ENCODE results near the gene DEXI.

DNA sequence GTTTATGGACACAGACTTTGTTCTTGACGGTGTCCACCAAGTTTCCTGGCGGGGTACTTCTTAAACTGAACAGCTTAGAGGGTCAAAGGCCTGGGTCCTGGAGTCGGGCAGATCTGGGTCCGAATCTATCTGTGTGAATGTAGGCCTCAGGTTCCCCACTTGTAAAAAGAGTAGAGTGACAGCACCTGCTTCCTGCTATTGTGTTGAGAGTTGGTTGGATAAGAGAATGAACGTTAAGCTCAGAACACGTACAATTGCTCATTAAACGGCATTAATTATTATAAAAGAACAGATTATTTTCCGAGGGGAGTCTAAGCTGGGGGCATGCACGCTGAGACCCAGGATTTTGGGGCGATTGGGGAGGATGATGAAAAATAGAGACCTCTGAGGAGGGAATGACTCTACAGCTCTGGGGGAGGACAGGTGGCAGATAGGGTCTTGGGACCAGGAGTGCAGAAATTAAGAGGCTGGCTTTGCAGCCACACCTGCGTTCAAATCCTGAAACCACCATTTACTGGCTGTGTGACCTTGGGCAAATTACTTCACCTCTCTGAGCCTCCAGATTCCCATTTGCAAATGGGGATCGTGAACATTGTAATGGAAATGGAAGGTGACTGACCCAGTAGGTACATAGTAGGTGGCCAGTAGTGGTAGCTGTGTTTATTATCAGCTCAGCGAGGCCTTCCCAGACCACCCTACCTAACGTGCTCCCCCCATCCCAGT lies 3.0 kb upstream of the DEXI start:
- TF ChIP-seq, protein P1, sequence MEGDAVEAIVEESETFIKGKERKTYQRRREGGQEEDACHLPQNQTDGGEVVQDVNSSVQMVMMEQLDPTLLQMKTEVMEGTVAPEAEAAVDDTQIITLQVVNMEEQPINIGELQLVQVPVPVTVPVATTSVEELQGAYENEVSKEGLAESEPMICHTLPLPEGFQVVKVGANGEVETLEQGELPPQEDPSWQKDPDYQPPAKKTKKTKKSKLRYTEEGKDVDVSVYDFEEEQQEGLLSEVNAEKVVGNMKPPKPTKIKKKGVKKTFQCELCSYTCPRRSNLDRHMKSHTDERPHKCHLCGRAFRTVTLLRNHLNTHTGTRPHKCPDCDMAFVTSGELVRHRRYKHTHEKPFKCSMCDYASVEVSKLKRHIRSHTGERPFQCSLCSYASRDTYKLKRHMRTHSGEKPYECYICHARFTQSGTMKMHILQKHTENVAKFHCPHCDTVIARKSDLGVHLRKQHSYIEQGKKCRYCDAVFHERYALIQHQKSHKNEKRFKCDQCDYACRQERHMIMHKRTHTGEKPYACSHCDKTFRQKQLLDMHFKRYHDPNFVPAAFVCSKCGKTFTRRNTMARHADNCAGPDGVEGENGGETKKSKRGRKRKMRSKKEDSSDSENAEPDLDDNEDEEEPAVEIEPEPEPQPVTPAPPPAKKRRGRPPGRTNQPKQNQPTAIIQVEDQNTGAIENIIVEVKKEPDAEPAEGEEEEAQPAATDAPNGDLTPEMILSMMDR (IDR thresholded peaks at IDR 0.05) = no peak
- no peak for TF ChIP-seq POLR2A (IDR thresholded peaks at IDR 0.05)

Measured in thyroid gland (tissue), 4 donors.